Kidney epithelial cell (primary cell): Measurements from ENCODE around the gene FMOD. TPM values are rescaled to one million over a fixed set of nuclear protein-coding genes. Genes with fewer than 3 reads are reported as not detected.

ENCODE experiments used
- DNase-seq: peaks from one replicate; pipeline ENCODE4 v3.0.0-alpha.2; 2010; ENCODE audit warnings: low read depth
- H3K27me3 ChIP-seq: 2 replicates; pipeline ENCODE4 v1.6.0; 2011; ENCODE audit warnings: low read length; ENCODE audit not compliant: control insufficient read depth, insufficient read depth
- H3K36me3 ChIP-seq: 2 replicates; pipeline ENCODE4 v1.5.1; 2011; ENCODE audit warnings: low read length; ENCODE audit not compliant: control insufficient read depth, insufficient read depth
- H3K4me3 ChIP-seq: 2 replicates; pipeline ENCODE4 v1.5.1; 2011; ENCODE audit warnings: low read depth, mild to moderate bottlenecking, control low read depth, low read length
- CTCF ChIP-seq: IDR thresholded peaks from 2 replicates; pipeline ENCODE4 v1.5.1; 2011; ENCODE audit warnings: mild to moderate bottlenecking, moderate library complexity, low read length, control low read depth, inconsistent platforms; ENCODE audit not compliant: insufficient read depth, poor library complexity, severe bottlenecking
- total RNA-seq: library from RNA; depleted of rRNA; stranded (reverse); fragments of >200 nt; gene quantifications from 2 replicates; pipeline ENCODE4 v1.2.3, GENCODE V29; 2015

The FMOD gene
- total RNA-seq, 1 donor from 2014 or later: 0.79 TPM

- DNase-seq: no peak
- Histone ChIP-seq H3K4me3 (no peak overlapping the region), H3K36me3 (no peaks in the 10 kb centered on the region), H3K27me3 (peaks cover 15% of the 10 kb centered on the region)
- TF ChIP-seq CTCF: no peak
Measured at GRCh38 chr1:203354246-203354645, 3.3 kb upstream of the FMOD start.

- no peak for DNase-seq
Measured at GRCh38 chr1:203353486-203353885, 2.6 kb upstream of the FMOD start.

GRCh38 chr1:203349773-203350524, 973 bp downstream of the FMOD start:
- no peak for DNase-seq
- Histone ChIP-seq H3K4me3 (no peak overlapping the region), H3K27me3 (peaks cover 15% of the 10 kb centered on the region), H3K36me3 (no peaks in the 10 kb centered on the region)
- TF ChIP-seq CTCF: no peak

More at GRCh38 chr1:203353486-203353885, 2.6 kb upstream of the FMOD start:
- no peak for TF ChIP-seq CTCF
- H3K36me3 ChIP-seq: no peaks in the 10 kb centered on the region
- no peak overlapping the region for H3K4me3 ChIP-seq
- peaks cover 11% of the 10 kb centered on the region for H3K27me3 ChIP-seq

- no peak overlapping the region for H3K4me3 ChIP-seq
- H3K27me3 ChIP-seq: peaks cover 17% of the 10 kb centered on the region
- TF ChIP-seq CTCF: no peak
- no peaks in the 10 kb centered on the region for H3K36me3 ChIP-seq
- no peak for DNase-seq
Measured at GRCh38 chr1:203349166-203349565, 1.8 kb downstream of the FMOD start.

- no peak overlapping the region for H3K4me3 ChIP-seq
- no peak for DNase-seq
- H3K36me3 ChIP-seq: no peaks in the 10 kb centered on the region
- TF ChIP-seq CTCF: no peak
- H3K27me3 ChIP-seq: peaks cover 20% of the 10 kb centered on the region
Measured at GRCh38 chr1:203346769-203347102, 4.2 kb downstream of the FMOD start.
